NCI-H69 (cell line): ENCODE measurements around the gene U2SURP.
"Not testable (repeated sequence)": the region's sequence is repeated elsewhere in the genome, so short reads cannot be mapped to it uniquely, and the experiment has no call there.

Experiments used
- DNase-seq: peaks from one replicate; lab custom pipeline; 2025; lab: John Stamatoyannopoulos, UW

Gene U2SURP

DNA sequence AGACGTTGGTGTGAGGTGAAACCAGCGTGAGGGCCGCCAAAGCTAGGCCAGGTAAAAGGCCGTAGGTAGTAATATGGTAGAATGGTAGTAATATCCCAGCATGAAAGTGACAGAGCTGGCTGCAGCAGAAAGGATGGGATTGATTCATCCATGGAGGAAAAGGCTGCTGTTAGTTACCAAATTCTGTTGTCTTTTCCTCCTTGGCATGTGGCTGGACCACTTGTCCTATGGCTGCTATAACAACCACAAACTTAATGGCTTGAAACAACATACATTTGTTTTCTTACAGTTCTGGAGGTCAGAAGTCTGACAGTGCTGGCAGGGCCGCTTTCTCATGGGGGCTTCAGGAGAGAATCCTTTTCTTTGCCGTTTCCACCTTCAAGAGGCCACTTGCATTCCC is 70.4 kb downstream of the U2SURP start:
- DNase-seq: no peak

DNA sequence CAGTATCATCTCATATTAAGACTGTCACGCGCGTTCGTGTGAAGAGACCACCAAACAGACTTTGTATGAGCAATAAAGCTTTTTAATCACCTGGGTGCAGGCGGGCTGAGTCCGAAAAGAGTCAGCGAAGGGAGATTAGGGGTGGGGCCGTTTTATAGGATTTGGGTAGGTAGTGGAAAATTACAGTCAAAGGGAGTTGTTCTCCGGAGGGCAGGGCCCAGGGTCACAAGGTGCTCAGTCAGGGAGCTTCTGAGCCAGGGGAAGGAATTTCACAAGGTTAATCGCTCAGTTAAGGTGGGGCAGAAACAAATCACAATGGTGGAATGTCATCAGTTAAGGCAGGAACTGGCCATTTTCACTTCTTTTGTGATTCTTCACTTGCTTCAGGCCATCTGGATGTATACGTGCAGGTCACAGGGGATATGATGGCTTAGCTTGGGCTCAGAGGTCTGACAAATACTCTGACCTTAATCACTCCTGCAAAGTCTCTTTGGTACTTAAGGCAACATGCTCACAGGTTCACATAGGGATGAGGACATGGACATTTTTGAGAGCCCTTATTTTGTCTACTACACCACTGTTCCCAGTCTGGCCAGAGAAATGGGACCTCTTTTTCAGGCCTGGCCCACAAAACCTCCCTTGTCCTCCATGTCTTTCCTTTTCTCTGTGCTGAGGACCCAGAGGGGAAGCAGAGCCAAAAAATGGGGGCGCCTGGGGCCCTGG is 71.1 kb downstream of the U2SURP start:
- DNase-seq: not testable (repeated sequence)

DNA sequence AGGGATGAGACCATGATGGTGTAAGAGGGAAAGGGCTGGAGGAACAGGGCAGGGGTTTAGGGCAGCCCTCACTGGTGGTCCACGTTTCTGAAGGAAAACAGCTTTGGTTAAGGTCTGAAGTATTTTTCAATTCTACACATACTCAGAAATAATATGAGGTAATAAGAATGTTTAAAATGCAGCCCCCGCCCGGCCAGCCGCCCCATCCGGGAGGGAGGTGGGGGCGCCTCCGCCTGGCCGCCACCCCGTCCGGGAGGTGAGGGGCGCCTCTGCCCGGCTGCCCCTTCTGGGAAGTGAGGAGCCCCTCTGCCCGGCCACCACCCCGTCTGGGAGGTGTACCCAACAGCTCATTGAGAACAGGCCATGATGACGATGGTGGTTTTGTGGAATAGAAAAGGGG is 72.2 kb downstream of the U2SURP start:
- not testable (repeated sequence) for DNase-seq

DNA sequence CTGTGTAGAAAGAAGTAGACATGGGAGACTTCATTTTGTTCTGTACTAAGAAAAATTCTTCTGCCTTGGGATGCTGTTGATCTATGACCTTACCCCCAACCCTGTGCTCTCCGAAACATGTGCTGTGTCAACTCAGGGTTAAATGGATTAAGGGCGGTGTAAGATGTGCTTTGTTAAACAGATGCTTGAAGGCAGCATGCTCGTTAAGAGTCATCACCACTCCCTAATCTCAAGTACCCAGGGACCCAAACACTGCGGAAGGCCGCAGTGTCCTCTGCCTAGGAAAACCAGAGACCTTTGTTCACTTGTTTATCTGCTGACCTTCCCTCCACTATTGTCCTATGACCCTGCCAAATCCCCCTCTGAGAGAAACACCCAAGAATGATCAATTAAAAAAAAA is 72.6 kb downstream of the U2SURP start:
- not testable (repeated sequence) for DNase-seq

DNA sequence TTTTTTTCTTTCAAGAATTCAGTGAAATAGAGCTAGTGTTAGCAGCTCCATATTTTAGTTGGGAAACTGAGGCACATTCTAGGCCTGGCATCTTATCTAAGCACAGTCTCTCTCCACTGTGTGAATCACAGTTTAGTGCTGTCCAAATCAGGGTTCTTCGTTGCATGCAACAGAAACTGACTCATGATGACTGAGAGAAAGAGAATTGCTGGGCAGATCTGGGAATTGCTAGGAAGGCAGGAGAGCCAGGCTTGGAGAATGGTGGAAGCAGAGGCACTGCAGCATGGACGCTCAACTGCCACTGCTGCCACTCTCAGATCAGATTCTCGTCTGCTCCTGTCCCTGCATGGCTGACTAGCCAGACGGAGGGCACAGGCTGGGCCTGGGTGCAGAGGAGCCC is 77.5 kb downstream of the U2SURP start:
- DNase-seq: no peak

DNA sequence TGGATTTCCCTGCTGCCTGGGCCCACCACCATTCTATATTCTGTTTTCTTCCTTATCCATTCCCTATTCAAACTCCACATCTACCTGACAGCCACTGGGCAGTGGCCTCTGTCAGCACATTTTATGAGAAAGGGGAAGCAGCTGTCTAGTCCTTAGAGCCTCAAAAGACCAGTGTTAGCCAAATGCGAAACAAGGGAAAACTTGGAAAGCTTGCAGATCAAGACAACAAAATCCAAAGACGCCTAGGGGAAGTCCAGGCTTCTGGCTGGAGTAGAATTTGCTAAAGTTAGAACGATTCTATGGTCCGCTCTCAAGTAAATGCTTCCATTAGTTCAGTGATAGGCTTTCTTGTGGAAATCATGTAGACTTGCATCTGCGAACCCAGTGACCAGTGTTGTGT is 78.8 kb downstream of the U2SURP start:
- no peak for DNase-seq

DNA sequence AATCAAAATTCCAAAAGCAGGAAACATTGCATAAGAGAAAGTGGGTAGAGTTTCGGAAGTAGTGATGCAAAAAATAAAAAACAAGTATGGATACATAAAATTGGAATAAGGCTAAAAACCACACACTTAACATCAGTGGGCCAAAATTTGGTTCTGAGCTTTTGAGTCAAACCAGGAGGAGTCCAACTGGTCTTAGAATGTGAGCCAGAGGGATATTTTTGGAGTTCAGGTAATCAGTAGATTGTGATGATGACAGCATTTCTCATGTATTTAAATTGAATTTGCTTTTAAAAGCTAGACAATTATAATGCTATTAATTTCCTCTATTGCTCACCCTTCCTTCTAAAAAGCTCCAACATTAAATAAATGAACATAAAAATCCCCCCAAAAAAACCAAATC is 80.0 kb downstream of the U2SURP start:
- no peak for DNase-seq

DNA sequence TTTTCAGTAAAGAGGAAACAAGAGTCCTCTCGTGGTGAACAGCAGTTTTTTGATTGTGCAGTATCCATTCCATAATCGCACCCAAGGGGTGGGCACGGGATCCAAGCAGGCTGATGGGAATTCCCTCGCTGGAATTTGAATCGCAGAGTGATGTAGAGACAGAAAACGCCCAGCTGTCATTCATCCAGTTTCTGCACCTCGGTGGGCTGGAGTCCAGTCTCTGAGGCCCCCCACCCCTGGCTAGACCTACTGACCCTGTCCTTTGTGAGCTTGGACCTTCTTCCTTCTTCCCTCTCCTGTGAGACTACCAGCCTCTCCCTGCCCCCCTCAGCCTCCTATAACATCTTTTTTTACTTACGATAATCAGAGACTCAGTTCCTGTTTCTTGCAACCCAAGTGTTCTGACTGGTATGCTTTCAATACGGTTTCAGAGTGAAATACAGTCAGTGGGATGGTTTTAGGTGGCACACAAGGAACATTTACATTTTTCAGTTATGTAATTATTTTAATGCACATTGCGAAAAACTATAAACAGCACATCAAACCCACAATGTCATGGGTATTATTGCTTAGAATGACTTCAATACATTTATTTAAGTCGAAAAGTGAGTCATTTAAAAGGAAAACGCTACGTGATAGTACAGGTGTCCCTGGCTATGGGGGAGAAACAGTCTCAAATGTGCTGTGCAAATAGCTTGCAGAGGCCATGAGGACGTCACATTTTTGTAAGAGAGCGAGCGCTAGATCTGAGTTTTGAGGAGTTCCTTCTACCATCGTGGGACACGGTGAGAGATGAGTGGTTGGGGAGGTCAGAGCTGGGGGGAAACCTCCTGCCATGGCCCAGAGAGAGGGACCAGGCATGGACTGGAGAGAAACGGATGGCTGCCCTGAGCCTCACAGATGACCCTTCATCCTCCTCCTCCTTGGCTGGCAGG is 80.7 kb downstream of the U2SURP start:
- DNase-seq: no peak

DNA sequence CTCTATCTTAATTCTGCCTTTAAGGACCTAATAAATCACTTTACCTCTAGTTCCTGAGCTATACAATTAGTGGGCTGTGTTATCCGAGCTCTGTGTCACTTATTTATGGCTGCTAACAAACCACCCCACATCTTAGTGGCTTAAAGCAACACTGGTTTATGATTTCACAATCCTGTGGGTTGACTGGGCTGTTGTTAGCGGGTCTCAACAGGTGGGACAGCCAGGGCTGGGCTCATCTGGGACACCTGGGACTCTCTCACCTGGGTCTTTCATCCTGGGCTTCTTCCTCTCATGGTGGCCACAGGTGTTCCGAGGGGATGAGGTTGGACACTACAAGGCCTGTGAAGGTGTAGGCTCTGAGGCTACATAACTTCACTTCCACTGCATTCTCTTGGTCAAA is 82.4 kb downstream of the U2SURP start:
- DNase-seq: no peak

DNA sequence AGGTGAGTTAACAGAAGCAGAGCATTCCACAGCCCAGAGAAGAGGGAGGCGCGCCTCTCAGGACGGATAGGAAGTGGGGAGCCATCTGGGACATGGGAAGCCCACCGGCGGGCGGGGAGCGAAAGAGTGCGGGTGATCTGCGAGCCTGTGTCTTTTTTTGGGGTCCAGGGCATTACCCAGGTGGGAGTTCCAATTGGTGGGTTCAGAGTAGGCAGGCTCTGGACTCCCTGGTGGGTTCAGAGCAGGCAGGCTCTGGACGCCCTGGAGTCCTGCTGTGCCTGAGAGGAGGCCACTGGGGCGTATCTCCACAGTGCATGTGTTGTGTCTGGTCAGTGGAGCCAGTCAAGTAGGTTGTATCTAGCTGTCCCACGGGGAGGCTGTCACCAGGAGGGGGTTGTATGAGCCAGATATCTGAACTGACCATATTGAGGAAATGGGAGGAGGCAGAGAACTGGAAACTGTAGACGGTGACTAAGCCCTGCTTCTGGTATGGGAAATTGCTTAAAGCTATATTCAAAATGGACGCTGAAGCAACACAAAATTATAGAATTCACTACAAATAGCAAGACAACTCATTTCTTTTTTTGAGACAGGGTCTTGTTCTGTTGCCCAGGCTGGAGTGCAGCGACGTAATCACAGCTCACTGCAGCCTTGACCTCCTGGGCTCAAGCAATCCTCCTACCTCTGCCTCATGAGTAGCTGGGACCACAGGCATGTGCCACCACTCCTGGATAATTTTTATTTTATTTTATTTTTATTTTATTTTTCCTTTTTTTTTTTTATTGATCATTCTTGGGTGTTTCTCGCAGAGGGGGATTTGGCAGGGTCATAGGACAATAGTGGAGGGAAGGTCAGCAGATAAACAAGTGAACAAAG is 83.7 kb downstream of the U2SURP start:
- DNase-seq: peak; percentile 5

DNA sequence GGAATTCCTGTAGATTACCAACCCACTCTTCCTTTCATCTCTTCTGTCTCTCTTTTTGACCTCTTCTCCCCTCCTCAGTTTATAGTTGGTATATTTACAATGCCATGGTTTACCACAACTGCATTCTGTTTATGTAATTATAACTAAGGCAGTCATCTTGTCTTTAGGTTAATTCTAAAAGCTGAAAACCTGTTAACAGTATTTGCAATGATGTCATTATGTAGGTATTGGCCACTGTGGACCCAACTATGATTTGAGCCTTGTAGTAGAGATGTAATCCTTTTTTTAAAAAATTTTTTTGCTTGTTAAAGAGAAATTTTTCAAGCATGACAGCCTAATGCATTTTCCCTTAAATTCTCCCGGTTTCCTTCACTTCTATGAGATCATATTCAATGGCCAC is 87.5 kb downstream of the U2SURP start:
- DNase-seq: no peak

DNA sequence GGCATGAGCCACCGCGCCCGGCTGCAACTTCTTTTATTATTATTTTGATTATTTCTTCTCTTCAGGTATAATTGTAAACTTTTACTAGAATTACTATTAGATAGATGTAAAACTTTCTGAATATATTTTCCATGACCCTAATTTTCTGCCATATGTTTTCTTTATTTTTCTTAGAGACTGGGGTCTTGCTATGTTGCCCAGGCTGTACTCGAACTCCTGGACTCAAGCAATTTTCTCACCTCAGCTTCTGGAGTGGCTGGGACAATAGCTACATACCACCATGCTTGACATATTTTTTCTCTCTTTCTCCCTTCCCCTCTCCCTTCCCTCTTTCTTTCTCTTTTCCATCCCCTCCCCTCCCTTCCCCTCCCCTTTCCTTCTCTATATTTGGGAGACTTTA is 88.6 kb downstream of the U2SURP start:
- DNase-seq: no peak

DNA sequence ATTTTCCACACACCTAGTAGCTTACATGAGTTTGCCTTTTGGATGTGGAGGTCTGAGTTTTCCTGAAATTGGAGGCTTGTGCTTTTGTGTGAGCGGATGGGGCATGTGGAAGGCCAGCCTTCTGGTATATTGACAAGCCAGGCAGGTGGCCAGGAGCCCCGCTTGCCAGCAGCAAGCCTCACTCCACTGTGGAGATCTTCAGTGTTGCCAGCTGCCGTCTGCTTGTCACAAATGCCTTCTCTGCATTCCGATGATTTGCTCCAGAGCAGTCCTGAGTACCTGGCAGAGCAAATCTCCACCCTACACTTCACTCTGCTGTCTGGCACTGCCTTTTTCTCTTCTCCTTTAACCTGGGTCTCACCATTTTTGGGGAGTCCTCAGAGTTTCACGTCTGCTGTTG is 89.1 kb downstream of the U2SURP start:
- DNase-seq: peak; percentile 59

DNA sequence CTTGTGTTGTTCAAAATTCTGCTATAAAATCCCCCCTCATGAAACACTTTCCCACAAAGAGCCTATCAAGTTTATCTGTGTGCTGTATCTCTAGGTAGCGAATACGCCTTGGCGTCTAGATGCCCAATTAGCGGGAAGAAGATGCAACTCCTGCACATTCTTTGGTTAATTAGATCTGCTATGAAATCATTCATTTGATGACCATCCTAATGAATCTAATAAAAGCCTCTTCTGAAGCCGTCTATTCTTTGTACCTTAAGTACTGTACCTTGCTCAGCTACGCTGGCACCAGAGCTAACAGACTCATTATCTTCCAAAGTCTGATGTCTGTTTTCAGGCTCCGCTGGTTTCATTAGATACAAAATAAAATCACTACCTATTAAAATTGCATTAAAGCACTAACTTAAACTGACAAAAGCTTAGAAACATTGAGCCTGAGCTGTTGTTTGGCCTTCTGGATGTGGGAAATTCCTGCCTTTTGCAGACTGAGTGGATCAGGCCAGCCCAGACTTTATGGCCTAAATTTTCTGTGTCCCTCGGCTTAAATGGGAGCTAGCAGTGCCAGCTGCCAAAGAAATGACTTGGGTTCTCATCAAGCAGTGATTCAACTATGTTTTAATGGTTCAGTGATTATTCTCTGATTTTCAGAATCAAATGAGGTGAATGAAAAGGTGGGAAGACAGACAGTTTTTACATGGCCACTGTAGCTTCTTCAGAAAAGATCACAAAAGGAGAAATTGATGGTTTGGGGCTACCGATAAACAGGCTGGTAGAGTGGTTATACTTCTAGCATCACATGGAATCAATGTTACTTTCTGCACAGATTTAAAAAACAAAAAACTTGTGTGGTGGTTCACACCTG is 89.8 kb downstream of the U2SURP start:
- peak; percentile 11 for DNase-seq

DNA sequence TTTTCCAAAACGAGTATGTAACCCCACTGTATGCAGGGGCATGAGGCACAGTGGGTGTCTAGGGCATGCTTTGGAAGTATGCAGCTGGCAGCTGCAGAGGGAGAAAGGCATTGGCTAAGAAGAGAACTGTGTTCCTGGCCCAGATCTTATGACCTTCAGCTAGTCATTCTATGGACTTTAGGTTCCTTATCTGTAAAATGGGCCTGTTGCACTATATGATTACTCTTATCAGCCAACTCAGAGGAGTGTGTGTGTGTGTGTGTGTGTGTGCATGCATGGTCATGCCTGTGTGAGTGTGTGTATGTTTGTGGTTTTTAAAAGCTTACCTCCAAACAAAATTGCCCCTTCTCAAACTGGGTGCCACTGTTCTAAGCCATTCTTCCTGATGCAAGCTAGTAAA is 90.8 kb downstream of the U2SURP start:
- no peak for DNase-seq

DNA sequence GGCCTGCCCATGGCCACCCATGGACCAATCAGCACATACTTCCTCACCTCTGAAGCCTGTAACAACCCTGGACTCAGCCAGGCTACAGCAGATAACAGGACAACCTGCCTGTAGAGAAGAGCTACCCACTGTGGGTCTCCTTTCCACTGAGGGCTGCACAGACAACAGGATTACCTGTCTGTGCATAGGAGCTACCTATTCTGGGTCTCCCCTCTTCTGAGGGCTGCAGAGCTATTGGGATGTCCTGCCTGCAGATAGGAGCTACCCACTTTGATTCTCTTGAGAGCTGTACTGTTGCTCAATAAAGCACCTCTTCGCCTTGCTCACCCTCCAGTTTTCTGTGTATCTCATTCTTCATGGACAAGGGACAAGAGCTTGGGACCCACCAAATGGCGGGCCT is 94.4 kb downstream of the U2SURP start:
- DNase-seq: no peak

DNA sequence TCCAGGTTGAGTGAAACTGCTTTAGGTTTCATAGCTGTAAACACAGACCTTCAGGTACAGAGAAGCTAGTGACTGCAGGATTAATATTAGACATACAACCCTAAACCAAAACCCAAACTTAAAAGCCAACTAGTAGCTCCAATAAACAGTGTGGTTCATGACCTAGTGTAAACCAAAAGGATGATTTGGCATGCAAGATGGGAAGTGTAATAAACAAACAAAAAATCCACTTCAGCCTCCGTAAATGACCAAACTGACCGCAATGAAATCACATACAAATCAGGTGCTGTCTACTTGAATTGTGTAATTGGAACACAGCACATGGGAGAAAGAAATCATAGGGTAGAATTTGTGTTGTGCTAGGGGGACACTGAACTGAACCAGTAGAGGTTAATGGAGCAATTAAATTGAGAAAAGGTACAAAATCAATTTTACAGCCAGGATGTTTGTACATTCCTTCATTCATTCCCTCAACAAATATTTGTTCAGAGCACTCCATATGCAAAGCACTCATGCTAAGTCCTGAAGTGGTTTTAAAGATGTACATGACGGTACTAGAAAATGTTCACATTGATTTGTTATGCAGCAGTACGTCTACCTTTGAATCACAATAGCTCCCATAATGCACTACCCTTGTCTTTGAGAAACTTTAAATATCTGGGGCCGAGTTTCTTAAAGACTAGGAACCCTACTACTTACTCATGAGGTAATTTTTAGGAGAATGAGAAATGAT is 96.8 kb downstream of the U2SURP start:
- peak; percentile 3 for DNase-seq

DNA sequence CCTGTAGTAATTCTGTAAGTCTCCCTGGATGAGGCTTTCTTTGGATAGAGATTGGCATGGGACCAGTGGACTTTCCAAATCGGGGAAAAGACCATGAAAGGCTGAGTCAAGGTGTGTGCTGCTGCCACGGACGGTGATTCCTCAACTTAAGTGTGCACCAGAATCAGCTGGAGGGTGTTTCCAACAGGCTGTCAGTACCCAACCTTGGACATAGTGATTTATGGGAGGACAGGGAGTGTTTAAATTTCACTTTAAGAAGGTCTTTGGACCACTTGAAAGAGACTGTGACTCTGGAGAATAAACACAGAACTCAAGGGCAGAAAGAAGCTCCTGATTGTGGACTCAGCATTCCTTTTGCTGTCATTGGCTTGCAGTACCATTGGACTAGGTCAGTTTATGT is 97.8 kb downstream of the U2SURP start:
- DNase-seq: no peak

DNA sequence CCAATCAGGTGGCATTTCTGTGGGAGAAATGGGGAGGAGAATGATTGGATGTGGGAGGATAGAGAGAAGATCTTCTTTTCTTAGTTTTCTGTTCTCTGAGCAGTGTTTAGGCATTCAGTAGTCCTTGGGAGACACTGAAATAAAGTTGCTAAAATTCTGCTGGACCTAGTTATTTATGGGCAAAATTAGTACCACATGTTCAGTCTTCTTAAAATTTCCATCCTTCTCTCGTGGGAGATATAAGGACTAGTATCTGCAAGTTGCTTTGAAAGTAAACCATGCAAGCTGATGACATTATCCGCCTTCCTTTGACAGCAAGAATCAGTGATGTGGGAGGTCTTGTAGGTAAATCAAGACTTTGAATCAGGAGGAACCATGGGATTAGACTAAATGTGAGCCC is 98.3 kb downstream of the U2SURP start:
- no peak for DNase-seq

DNA sequence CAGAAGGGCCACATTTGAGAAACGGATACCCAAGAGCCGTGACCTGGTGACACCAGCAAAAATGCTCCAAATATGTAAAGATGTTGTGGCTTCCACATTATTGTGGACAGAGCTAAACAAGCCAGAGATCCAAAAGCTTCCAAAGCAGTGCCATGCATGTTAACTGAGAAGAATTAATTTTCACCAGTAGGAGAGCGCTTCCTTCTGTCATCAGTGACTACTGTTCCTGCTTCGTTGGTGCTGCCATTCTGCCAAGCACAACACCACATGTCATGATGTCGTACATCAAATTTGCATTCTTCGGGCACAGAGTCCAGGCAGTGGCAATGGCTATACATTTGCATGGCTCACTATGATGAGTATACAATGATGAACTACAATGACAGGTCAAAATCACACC is 99.1 kb downstream of the U2SURP start:
- DNase-seq: no peak
